ENCODE results near the gene PPIL1.
A peak's percentile ranks its signal among the peaks of the same experiment; 100 is the strongest.

The PPIL1 gene

GRCh38 chr6:36824253-36824652 is 50.4 kb downstream of the PPIL1 start:
- TF ChIP-seq CTCF (IDR thresholded peaks at IDR 0.05; ENCODE audit: low read depth, low read length) = no peak
- H3K4me3 ChIP-seq (replicated peaks in 1 of 2; ENCODE audit: low read depth in 2 of 2, low read length in 2 of 2) = no peak overlapping the region
- DNase-seq (ENCODE audit: low read depth in 2 of 2) = peak in 1 of 2 donors; percentile 51

- DNase-seq (ENCODE audit: low read depth in 2 of 2) = no peak
- TF ChIP-seq CTCF (IDR thresholded peaks at IDR 0.05; ENCODE audit: low read depth, low read length) = no peak
- H3K4me3 ChIP-seq (replicated peaks in 1 of 2; ENCODE audit: low read depth in 2 of 2, low read length in 2 of 2) = no peak overlapping the region
Measured at GRCh38 chr6:36823421-36824096, 51.0 kb downstream of the PPIL1 start.

- no peak for TF ChIP-seq CTCF (IDR thresholded peaks at IDR 0.05; ENCODE audit: low read depth, low read length)
- DNase-seq (ENCODE audit: low read depth in 2 of 2) = peak; percentile 43 to 81
- H3K4me3 ChIP-seq (replicated peaks in 1 of 2; ENCODE audit: low read depth in 2 of 2, low read length in 2 of 2) = no peak overlapping the region
Measured at GRCh38 chr6:36822506-36823269, 51.9 kb downstream of the PPIL1 start.

- peak in 1 of 2 donors; percentile 48 for DNase-seq (ENCODE audit: low read depth in 2 of 2)
- H3K4me3 ChIP-seq (replicated peaks in 1 of 2; ENCODE audit: low read depth in 2 of 2, low read length in 2 of 2) = no peak overlapping the region
- TF ChIP-seq CTCF (IDR thresholded peaks at IDR 0.05; ENCODE audit: low read depth, low read length) = no peak
Measured at GRCh38 chr6:36821581-36822335, 52.8 kb downstream of the PPIL1 start.

- TF ChIP-seq CTCF (IDR thresholded peaks at IDR 0.05; ENCODE audit: low read depth, low read length) = no peak
- no peak overlapping the region for H3K4me3 ChIP-seq (replicated peaks in 1 of 2; ENCODE audit: low read depth in 2 of 2, low read length in 2 of 2)
- DNase-seq (ENCODE audit: low read depth in 2 of 2) = peak; percentile 48 to 66
Measured at GRCh38 chr6:36820700-36821580, 53.7 kb downstream of the PPIL1 start.

- no peak for TF ChIP-seq CTCF (IDR thresholded peaks at IDR 0.05; ENCODE audit: low read depth, low read length)
- no peak overlapping the region for H3K4me3 ChIP-seq (replicated peaks in 1 of 2; ENCODE audit: low read depth in 2 of 2, low read length in 2 of 2)
- no peak for DNase-seq (ENCODE audit: low read depth in 2 of 2)
Measured at GRCh38 chr6:36818756-36819155, 55.8 kb downstream of the PPIL1 start.

Data from cardiac fibroblast (primary cell).